Embryonic facial prominence (tissue), 1 donor: Measurements from ENCODE around the gene HSD17B1.
A peak's percentile ranks its signal among the peaks of the same experiment; 100 is the strongest.
"Not testable (repeated sequence)": the region's sequence is repeated elsewhere in the genome, so short reads cannot be mapped to it uniquely, and the experiment has no call there.

Experiments
- DNase-seq: peaks from one replicate; pipeline ENCODE4 v3.0.0-alpha.2; 2016; ENCODE audit errors: extremely low spot score

The HSD17B1 gene

DNA sequence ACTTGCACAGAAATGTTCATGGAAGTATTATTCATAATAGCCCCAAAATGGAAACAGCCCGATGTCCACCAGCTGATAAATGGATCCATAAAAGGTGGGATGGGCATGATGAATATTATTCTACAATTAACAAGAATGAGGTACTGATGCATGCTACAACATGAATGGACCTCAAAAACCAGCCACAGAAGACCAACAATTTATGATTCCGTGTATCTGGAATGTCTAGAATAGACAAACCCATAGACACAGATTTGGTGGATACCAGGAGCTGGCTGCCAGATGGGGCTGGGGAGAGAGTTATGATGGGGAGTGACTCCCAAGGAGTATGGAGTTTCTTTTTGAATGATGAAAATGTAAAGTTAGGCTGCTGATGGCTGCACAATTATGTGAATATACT is 27.5 kb upstream of the HSD17B1 start:
- DNase-seq, result no peak

DNA sequence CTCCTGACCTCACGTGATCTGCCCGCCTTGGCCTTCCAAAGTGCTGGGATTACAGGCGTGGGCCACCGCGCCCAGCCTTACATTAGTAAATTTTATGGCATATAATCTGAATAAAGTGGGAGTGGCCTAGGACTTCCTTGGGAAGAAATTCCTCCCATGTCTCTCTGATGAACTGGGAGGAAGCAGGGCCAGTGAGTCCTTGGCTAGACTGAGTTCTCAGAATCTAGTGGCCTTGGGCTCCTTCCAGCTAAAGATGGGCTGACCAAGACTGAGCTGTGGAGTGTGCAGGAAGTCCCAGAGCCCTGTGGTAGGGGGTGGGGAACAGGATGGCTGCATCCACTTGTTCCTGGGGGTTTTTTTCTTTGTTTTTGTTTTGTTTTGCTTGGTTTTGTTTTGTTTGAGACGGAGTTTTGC is 26.7 kb upstream of the HSD17B1 start:
- no peak for DNase-seq

DNA sequence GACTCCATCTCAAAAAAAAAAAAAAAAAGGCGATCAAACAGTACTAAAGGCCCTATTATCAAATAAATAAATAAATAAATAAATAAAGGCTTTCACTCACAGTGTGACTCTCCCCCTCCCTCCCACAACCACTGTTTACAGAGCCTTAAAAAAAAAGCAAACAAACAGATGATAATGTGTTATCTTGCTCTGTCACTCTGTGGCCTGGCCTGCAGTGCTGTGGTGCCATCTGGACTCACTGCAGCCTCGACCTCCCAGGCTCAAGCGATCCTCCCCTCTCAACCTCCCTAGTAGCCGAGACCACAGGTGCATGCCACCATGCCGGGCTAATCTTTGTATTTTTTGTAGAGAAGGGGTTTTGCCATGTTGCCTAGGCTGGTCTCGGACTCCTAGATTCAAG is 24.8 kb upstream of the HSD17B1 start:
- DNase-seq, result no peak

GRCh38 chr17:42529061-42529460 is 23.7 kb upstream of the HSD17B1 start:
- DNase-seq, result no peak

DNA sequence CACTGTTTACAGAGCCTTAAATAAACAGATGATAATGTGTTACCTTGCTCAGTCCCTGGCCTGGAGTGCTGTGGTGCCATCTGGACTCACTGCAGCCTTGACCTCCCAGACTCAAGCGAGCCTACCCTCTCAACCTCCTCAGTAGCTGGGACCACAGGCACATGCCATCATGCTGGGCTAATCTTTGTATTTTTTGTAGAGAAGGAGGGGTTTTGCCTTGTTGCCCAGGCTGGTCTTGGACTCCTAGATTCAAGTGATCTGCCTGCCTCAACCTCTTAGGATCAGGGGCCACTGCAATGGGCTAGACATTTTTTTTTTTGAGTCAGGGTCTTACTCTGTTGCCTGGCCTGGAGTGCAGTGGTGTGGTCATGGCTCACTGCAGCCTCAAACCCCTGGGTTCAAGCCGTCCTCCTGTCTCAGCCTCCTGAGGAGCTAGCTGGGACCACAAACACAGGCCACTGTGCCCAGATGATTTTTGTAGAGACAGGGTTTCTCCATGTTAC is 21.7 kb upstream of the HSD17B1 start:
- no peak for DNase-seq

DNA sequence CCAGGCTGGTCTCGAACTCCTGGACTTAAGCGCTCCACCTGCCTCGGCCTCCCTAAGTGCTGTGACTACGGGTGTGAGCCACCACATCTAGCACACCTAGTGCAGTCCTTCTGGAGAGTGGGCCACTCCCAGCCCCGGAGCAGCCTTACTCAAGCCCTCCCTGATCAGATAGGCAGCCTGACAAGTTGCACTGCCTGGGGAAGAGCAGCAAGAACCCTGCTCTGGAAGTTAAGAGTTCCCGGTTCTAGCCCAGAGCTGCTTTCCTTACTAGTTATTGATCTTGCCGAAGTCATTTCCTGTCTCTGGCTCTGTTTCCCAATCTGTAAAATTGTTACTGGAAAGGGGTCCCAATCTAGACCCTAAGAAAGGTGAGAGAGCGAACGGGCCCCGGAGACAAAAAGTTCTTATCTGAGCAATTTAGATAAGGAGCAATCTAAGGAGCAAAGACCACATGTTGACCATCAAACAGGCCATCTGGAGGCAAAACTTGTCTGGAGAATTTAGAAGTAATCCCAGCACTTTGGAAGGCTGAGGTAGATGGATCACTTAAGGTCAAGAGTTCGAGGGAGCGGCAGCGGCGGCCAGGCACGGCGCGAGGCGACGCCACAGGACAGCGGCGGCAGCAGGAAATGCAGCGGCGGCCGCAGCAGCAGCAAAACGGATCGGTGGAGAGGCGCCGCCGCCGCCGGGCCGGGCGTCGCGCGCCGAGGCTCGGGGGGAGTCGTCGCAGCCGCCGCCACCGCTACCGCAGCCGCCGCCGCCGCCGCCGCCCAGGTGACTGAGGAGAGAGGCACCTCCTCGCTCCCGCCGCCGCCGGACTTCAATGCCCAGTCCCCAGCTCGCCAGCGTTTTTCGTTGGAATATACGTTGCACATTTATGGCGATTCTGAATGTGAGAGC is 21.0 kb upstream of the HSD17B1 start:
- DNase-seq, result no peak

GRCh38 chr17:42535155-42536047 is 17.3 kb upstream of the HSD17B1 start:
- DNase-seq, result no peak

- peak; percentile 40 for DNase-seq
These were observed 16.7 kb upstream of the HSD17B1 start, which contains the start of gene NAGLU for GRCh38 chr17:42536048-42536371. TSS of gene NAGLU (plus strand) at chr17:42536241. CDS start at chr17:42536273, 32 bp downstream.

GRCh38 chr17:42536372-42537155 is 16.2 kb upstream of the HSD17B1 start:
- no peak for DNase-seq

DNA sequence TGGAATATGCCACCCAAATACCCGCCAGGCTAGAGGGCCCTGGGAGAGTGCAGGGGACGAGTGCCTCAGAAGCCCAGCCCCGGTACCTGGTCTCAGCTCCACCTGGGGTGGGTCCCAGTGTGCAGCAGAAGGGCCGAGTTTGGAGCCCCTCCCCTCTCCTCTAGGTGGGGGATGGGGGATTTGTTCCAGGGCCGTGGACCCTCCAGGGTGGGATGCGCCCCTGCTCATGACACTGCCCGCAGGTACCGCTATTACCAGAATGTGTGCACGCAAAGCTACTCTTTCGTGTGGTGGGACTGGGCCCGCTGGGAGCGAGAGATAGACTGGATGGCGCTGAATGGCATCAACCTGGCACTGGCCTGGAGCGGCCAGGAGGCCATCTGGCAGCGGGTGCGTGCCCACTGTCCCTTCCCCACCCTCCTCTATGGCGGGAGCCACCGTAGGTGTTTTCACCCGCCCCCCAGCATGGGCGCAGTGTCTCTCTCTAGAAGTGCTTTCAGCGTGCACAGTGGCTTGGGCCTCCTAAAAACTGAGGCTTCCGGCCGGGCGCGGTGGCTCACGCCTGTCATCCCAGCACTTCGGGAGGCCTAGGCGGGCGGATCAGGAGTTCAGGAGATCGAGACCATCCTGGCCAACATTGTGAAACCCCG is 15.4 kb upstream of the HSD17B1 start:
- DNase-seq, result no peak

DNA sequence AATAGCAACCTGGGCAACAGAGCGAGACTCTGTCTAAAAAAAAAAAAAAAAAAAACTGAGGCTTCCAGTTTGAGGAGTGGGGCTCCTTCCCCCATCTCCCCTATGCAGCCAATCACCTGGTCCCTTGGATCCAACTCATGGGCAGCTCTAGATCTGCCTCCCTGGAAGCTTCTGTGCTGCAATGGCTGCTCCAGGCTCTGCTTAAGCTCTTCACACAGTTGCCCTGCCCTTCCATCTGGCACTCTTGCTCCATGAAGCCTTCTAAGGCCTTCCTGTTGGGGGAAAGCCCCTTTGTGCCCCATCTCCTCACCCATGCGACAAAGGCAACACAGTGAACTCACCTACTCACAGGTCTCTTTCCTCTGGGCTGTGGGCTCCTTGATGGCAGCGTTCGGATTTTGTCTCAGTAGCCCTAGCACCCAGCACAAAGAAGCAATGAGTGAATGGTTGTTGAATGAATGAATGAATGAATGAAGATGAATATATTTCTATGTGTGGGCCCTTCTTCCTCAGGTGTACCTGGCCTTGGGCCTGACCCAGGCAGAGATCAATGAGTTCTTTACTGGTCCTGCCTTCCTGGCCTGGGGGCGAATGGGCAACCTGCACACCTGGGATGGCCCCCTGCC is 14.8 kb upstream of the HSD17B1 start:
- no peak for DNase-seq

DNA sequence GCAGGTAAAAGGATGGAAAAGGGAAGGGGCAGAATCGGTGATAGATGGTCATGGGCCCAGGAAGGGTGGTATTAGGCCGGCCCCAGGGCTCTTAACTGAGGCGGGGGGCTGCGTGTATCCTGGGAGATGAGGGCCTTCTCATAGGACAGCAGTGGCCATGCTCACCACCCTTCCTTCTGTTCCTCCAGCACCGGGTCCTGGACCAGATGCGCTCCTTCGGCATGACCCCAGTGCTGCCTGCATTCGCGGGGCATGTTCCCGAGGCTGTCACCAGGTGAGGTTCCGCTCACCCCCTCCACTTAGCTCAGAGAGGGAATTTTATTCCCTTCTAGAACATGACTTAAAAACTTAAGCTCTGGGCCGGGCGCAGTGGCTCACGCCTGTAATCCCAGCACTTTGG is 14.2 kb upstream of the HSD17B1 start:
- no peak for DNase-seq

- not testable (repeated sequence) for DNase-seq
These were observed 12.2 kb upstream of the HSD17B1 start for GRCh38 chr17:42540558-42540957.

DNA sequence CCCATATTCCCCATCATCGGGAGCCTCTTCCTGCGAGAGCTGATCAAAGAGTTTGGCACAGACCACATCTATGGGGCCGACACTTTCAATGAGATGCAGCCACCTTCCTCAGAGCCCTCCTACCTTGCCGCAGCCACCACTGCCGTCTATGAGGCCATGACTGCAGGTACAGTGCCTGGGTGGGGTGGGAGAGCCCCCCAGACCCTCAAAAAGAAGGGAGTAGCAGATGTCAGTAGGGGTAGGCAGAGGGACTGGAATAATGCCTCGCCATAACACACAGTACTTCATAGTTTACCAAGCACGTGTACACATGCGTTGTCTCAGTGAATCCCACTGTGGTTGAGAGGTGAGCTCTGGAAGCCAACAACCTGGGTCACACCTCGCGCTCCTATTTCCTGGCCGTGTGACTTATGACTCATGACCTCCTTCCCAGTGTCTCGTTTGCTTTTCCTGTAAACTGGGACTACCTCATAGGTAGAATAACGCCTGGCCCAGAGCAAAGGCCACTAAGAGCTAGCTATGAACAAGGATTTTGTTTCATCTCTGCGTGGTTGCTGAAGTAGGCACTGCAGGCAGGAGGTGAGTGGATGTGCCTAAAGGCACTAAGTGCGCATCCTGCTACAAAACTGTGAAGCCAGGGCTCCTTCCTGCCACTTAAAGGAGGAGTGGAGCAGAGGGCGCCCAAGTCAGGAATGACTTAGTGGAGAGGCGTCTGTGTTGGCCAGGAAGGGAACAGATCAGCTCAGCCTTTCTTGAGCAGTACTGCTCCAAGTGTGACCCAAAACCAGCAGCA is 11.5 kb upstream of the HSD17B1 start:
- no peak for DNase-seq

- DNase-seq, result no peak
These were observed 9.3 kb upstream of the HSD17B1 start for GRCh38 chr17:42543190-42544079.

GRCh38 chr17:42544874-42545283 is 7.8 kb upstream of the HSD17B1 start:
- DNase-seq, result no peak

DNA sequence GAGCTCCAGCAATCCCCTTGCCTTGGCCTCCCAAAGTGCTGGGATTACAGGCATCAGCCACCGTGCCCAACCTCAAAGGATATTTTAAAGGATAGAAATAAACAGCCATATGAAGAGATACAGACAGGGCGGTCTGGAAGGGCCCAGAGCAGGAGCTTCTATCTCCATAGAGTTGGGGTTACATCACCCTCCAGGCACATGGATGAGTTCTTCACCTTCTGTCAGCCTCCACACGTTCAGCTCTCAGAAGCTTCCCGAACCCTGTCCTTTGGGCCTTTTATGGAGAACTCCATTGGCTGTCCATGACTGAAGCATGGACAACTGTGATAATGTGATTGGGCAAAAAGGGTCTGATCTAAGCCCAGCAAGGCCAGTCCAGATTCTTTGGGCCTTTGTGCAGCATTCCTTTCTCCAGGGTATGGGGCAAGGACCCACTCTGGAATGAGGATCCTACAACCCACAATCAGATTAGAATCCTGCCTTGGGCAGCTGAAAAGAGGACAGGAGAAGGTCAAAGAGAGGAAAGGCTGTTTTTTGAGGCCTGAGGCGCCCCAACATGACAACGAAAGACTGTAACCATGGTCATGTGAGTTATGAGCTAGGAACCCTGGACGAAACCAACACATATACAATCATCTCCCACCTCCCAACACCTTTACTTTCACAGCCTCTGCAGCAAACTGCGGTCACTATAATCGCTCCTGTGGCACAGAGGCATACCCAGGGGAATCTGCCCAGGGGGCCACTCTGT is 6.8 kb upstream of the HSD17B1 start:
- not testable (repeated sequence) for DNase-seq

DNA sequence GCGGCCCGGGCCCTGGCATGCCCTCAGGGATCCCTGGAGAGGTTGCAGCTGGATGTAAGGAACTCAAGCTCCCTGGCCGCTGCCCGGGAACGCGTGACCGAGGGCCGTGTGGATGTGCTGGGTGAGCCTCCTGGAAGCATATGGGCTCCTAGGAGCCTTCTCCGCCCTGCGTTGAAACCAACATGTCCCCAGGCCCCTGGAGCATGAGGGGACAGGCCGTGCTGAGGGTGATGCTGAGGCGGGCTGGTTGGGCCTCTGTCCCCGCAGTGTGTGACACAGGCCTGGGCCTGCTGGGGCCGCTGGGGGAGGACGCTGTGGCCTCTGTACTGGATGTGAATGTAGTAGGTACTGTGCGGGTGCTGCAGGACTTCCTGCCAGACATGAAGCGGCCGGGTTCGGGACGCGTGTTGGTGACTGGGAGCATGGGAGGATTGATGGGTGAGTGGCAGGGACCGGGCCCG is 5.7 kb upstream of the HSD17B1 start:
- no peak for DNase-seq
